Mammary epithelial cell (primary cell): ENCODE data around the gene LRWD1.
"Not testable (repeated sequence)": the region's sequence is repeated elsewhere in the genome, so short reads cannot be mapped to it uniquely, and the experiment has no call there.

ENCODE experiments used
- EZH2 ChIP-seq: IDR thresholded peaks from 2 replicates; pipeline ENCODE4 v1.6.1; 2012; ENCODE audit warnings: low read length, inconsistent platforms, borderline replicate concordance
- TF ChIP-seq, protein P1 (sequence below), 2 donors: IDR thresholded peaks in 1 of 2; conservative IDR thresholded peaks in 1 of 2; 2 replicates each; pipeline ENCODE4 v1.5.1; 2011 to 2012; ENCODE audit warnings: inconsistent platforms in 2 of 2, low read length in 2 of 2, mild to moderate bottlenecking in 2 of 2, control low read depth in 1 of 2, low read depth in 1 of 2; ENCODE audit not compliant: insufficient read depth in 1 of 2; ENCODE audit errors: extremely low read depth in 1 of 2

GRCh38 chr7:102490529-102491075 is 25.8 kb downstream of the LRWD1 start:
- TF ChIP-seq, protein P1, sequence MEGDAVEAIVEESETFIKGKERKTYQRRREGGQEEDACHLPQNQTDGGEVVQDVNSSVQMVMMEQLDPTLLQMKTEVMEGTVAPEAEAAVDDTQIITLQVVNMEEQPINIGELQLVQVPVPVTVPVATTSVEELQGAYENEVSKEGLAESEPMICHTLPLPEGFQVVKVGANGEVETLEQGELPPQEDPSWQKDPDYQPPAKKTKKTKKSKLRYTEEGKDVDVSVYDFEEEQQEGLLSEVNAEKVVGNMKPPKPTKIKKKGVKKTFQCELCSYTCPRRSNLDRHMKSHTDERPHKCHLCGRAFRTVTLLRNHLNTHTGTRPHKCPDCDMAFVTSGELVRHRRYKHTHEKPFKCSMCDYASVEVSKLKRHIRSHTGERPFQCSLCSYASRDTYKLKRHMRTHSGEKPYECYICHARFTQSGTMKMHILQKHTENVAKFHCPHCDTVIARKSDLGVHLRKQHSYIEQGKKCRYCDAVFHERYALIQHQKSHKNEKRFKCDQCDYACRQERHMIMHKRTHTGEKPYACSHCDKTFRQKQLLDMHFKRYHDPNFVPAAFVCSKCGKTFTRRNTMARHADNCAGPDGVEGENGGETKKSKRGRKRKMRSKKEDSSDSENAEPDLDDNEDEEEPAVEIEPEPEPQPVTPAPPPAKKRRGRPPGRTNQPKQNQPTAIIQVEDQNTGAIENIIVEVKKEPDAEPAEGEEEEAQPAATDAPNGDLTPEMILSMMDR (conservative IDR thresholded peaks at IDR 0.05 in 1 of 2, IDR thresholded peaks at IDR 0.05 in 1 of 2; ENCODE audit: extremely low read depth in 1 of 2, insufficient read depth in 1 of 2, low read depth in 1 of 2, low read length in 2 of 2) = not testable (repeated sequence)
- not testable (repeated sequence) for TF ChIP-seq EZH2
